Muscle layer of duodenum (tissue), 2 donors: ENCODE data around the gene KNG1.
"Not testable (repeated sequence)": the region's sequence is repeated elsewhere in the genome, so short reads cannot be mapped to it uniquely, and the experiment has no call there.

Experiments used
- H3K27ac ChIP-seq: one replicate; pipeline ENCODE4 v1.7.0; 2013; ENCODE audit warnings: mild to moderate bottlenecking, low read length
- H3K27me3 ChIP-seq: one replicate; pipeline ENCODE4 v1.7.0; 2013; ENCODE audit warnings: low read depth, mild to moderate bottlenecking, control low read depth, low read length
- H3K36me3 ChIP-seq, 2 donors: one replicate each; pipeline ENCODE4 v1.7.0; 2013; ENCODE audit warnings: low read length in 2 of 2, control low read depth in 1 of 2, mild to moderate bottlenecking in 1 of 2; ENCODE audit not compliant: insufficient read depth in 2 of 2, control insufficient read depth in 1 of 2
- H3K4me1 ChIP-seq, 2 donors: one replicate each; pipeline ENCODE4 v1.7.0; 2013; ENCODE audit warnings: low read length in 2 of 2, mild to moderate bottlenecking in 2 of 2, control low read depth in 1 of 2, moderate library complexity in 1 of 2; ENCODE audit not compliant: insufficient read depth in 2 of 2, control insufficient read depth in 1 of 2
- H3K4me3 ChIP-seq, 2 donors: one replicate each; pipeline ENCODE4 v1.7.0; 2013; ENCODE audit warnings: low read length in 2 of 2, low read depth in 1 of 2, mild to moderate bottlenecking in 1 of 2
- H3K9me3 ChIP-seq, 2 donors: one replicate each; pipeline ENCODE4 v1.7.0; 2013; ENCODE audit warnings: low read length in 2 of 2, control low read depth in 1 of 2, mild to moderate bottlenecking in 1 of 2; ENCODE audit not compliant: control insufficient read depth in 1 of 2
- donor health status: healthy.

The KNG1 gene

DNA sequence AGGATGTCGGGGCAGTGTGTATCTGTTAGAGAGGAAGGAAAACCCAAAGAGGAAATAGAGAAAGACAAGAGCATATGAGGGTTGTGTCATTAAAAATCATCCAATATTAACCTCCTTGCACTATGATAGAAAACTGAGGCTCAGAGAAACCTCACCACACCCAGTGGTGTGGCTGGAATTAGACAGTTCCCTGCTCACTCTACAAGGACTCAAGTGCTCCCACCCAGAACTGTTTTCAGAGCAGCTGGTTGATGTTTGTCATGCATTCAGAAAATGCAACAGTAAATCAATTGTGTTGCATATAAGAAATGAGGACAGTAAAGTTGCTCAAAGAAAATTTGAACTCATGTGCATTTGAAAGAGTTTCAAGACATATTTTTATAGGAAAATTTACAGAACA is 26.9 kb upstream of the KNG1 start:
- H3K9me3 ChIP-seq, H3K4me3 ChIP-seq, H3K36me3 ChIP-seq: not testable (repeated sequence)

DNA sequence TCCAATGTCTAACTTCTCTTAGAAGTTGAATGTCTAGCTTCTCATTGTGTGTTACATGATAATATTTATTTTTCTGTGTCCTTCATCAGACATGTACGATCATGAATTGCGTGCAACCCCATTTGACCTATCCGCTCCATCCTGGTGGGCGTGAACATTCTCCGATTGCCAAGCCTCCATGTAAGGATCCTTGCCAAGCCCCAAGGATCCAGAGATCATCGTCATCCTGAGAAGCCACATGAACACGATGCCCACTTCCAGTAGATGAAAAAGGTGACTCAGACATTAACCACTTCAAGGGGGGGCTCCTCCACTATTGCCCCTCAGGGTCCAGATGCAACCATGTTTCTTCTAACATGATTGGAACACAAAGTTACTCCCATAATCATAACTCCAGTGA is 25.5 kb upstream of the KNG1 start:
- Histone ChIP-seq H3K27ac (no peak overlapping the region), H3K4me3 (no peak overlapping the region), H3K4me1 (no peaks in the 10 kb centered on the region), H3K9me3 (no peaks in the 10 kb centered on the region), H3K36me3 (no peaks in the 10 kb centered on the region), H3K27me3 (peaks cover 7% of the 10 kb centered on the region)

More for the DNA sequence above, 26.9 kb upstream of the KNG1 start:
- not testable (repeated sequence) for H3K4me1 ChIP-seq, H3K27ac ChIP-seq, H3K27me3 ChIP-seq

DNA sequence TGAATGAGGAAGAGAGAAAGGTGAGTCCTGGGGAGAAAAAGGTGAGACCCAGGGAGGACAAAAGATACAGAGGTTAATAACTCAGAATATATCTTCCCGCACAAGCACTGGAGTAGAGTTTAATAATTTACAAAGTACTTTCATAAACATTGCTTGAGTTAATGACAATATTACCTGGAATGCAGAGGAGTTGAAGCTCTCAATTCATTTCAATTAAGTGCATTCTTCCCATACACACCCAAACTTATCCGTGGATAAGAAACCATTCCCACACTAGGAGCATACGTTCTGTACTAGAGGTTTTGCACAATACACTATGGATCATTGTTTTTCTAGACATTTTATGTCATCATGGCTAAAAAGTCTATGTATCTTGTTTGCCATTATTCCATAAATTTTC is 23.3 kb upstream of the KNG1 start:
- Histone ChIP-seq H3K27me3 (peaks cover 4% of the 10 kb centered on the region), H3K4me1 (no peaks in the 10 kb centered on the region), H3K4me3 (no peak overlapping the region)

DNA sequence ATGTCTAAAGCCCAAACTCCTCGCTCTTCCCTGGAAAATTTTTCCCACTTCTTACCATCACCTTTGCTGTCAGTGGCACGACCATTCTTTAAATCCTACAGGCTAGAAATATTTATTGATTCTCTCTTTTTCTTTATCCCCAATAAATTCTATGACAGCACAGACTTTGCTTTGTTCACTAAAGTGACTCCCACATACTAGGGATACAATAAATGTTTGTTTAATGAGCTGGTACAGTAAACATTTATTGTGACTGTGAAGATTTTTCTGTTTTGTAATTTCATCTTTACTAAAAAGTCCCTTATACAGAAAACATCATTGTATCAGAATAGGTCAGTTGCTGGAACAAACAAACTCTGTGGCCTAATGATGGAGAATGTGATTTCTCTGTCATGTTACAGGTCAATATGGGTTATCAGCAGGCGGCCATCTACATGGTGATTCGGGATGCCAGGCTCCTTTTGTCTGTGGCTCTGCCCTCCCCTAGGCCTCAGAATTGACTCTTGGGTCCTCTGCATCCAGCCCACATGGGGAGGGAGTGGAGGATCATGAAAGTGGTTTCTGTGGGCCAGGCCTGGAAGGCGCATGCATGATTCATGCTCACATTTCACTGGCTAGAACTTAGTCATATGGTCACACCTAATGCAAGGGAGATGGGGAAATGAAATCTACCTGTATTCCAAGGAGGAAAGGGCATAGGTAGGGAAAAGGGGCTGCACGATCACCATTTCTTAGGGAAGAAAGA is 22.7 kb upstream of the KNG1 start:
- Histone ChIP-seq H3K27ac (no peak overlapping the region), H3K4me1 (no peaks in the 10 kb centered on the region), H3K36me3 (no peaks in the 10 kb centered on the region), H3K9me3 (no peaks in the 10 kb centered on the region), H3K4me3 (no peak overlapping the region), H3K27me3 (peaks cover 4% of the 10 kb centered on the region)

More for the DNA sequence above, 23.3 kb upstream of the KNG1 start:
- H3K9me3 ChIP-seq: no peaks in the 10 kb centered on the region
- H3K27ac ChIP-seq: no peak overlapping the region
- no peaks in the 10 kb centered on the region for H3K36me3 ChIP-seq

DNA sequence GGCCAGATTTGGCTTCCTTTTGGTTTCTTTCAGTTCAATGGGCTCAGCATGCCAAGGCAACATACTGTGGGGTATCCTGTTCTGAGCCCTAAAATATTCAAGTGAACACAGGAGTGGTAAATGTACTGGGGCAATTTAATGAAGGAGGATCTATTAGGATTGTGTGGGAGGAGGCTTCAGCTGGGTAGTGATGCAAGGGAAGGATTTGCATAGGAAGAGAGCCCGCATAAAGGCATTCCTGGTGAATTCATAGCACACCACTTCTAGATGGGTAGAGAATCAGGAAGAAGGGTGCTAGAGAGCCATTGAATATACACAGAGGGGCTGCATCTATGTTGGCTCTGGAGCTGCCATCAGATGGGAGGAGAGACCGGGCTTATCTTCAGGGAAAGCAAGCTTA is 20.6 kb upstream of the KNG1 start:
- Histone ChIP-seq H3K4me1 (no peaks in the 10 kb centered on the region), H3K27me3 (peaks cover under 1% of the 10 kb centered on the region), H3K9me3 (no peaks in the 10 kb centered on the region), H3K36me3 (no peaks in the 10 kb centered on the region), H3K4me3 (no peak overlapping the region), H3K27ac (no peak overlapping the region)

DNA sequence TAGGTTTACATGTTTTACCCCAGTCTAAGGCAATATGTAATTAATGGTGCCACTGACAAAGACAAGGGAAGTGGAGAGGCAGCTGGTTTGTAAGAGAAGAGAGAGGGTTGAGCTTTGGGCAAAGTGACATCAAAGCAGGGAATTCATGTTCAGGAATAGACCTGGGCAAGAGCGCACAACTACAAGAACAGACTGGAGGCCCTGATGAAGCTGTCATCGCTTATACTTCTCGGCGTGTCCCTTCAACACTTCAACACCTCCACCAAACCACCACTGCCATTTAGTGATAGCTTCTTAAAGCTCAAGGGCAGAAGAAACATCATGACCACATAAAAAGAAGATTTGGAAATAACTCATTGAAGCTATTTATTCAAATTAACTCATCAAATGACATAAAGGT is 19.6 kb upstream of the KNG1 start:
- Histone ChIP-seq H3K4me3 (no peak overlapping the region), H3K36me3 (no peaks in the 10 kb centered on the region), H3K27me3 (no peaks in the 10 kb centered on the region), H3K27ac (no peak overlapping the region), H3K9me3 (no peaks in the 10 kb centered on the region), H3K4me1 (no peaks in the 10 kb centered on the region)

DNA sequence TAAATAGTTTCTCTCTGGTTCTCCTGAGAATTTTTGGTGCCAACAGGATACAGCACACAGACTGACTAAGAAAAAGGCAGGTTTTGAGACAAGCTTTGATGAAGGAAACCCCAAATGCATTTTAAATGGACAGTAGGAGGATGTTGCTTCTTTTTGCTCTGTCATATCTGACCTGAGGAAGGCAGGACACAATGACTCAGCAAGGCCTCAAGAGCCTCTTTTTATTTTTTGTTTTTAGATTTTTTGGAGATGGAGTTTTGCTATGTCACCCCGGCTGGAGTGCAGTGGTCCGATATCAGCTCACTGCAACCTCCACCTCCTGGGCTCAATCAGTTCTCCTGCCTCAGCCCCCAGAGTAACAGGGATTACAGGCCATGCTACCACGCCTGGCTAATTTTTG is 16.9 kb upstream of the KNG1 start:
- no peak overlapping the region for H3K27ac ChIP-seq
- no peaks in the 10 kb centered on the region for H3K36me3 ChIP-seq
- H3K27me3 ChIP-seq: no peaks in the 10 kb centered on the region
- no peak overlapping the region for H3K4me3 ChIP-seq
- H3K4me1 ChIP-seq: no peaks in the 10 kb centered on the region
- H3K9me3 ChIP-seq: no peaks in the 10 kb centered on the region

DNA sequence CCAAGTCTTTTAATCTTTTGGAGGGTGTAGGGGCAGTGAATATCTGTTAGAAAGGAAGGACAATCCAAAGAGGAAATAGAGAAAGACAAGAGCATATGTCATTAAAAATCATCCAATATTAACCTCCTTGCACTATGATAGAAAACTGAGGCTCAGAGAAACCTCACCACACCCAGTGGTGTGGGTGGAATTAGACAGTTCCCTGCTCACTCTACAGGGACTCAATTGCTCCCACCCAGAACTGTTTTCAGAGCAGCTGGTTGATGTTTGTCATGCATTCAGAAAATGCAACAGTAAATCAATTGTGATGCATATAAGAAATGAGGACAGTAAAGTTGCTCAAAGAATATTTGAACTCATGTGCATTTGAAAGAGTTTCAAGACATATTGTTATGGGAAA is 14.7 kb upstream of the KNG1 start:
- H3K4me3 ChIP-seq, H3K27me3 ChIP-seq, H3K9me3 ChIP-seq, H3K4me1 ChIP-seq, H3K27ac ChIP-seq, H3K36me3 ChIP-seq: not testable (repeated sequence)

DNA sequence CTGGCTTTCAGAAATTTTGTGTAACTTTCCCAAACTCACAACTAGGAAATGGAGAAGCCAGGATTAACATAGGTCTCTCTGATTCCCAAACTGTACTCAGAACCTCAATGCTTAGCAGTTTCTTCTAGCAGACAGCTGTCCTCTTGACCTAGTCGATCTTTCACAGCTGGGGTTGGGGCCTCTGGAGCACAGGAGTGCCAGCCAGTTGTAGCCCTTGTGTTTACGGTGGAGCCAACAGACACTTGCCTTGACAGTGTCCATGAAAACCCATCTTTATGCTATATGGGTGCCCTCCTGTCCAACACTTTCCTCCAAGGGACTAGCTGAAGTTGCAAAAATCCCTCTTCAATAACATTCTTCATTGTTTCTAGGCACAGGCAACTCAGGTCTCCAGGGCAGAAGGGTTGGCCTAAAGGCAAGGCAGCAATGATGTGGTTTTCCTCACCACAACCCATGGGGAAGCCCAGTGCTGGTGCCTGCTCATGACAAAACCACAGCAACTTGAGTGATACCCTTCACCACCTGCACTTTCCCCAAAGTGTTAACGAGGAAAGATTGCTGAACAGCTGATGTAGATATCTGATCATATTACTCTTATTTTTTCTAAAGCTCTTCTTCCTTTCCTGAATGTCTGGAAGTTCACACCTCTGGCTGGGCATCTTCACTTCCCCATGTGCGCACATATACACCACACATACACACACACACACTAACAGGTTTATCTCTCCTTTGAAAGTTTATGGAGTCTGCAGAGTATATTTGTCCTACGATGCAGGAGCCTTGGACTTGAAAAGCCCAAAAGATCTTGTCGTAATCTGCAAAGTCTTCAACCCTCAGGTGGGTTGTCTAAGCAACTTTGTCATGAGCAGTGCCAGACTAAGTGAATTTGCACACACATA is 11.0 kb upstream of the KNG1 start:
- H3K4me3 ChIP-seq: no peak overlapping the region
- H3K4me1 ChIP-seq: no peaks in the 10 kb centered on the region
- H3K9me3 ChIP-seq: no peaks in the 10 kb centered on the region
- no peaks in the 10 kb centered on the region for H3K27me3 ChIP-seq
- H3K27ac ChIP-seq: no peak overlapping the region
- no peaks in the 10 kb centered on the region for H3K36me3 ChIP-seq

DNA sequence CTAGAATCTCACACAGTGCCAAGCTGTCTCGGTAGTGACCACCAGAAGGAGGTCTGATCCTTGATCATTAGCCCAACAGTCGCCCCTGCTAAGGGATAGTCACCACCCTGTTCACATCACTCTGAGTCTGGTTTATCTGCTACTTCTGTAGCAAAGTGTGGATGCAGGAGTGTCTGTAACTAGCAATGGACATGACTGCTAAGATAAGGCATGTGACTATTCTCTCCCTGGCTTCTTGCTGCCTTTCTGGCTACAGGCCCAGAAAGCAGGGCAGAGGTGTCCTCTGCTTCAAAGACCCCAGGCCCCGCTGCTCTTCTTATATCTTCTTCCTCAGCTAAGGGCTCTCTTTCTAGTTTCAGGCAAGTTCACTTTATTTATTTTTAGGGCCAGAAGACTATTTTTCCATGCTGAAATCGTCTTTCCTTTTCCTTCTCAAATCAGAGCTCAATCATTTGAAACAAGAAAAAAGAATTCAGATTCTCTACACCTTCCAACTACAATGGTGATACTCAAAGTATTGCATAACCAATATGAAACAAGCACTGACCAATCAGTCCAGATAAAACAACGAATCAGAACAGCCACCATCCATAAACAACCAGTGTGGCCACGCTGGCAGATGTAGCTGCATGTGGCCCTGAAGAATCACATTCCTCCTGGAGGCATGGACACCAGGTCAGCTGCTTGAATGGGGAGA is 8.0 kb upstream of the KNG1 start:
- H3K9me3 ChIP-seq: no peaks in the 10 kb centered on the region
- no peaks in the 10 kb centered on the region for H3K4me1 ChIP-seq

DNA sequence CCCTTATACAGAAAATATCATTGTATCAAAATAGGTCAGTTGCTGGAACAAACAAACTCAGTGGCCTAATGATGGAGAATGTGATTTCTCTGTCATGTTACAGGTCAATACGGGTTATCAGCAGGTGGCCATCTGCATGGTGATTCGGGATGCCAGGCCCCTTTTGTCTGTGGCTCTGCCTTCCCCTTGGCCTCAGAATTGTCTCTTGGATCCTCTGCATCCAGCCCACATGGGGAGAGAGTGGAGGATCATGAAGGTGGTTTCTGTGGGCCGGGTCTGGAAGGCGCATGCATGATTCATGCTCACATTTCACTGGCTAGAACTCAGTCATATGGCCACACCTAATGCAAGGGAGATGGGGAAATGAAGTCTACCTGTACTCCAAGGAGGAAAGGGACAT is 6.5 kb upstream of the KNG1 start:
- H3K4me3 ChIP-seq, H3K27me3 ChIP-seq: not testable (repeated sequence)

More for the DNA sequence above, 8.0 kb upstream of the KNG1 start:
- no peaks in the 10 kb centered on the region for H3K36me3 ChIP-seq
- no peak overlapping the region for H3K27ac ChIP-seq
- no peaks in the 10 kb centered on the region for H3K27me3 ChIP-seq
- H3K4me3 ChIP-seq: no peak overlapping the region

More for the DNA sequence above, 6.5 kb upstream of the KNG1 start:
- H3K4me1 ChIP-seq, H3K27ac ChIP-seq, H3K36me3 ChIP-seq, H3K9me3 ChIP-seq: not testable (repeated sequence)
